Keratinocyte (primary cell): ENCODE measurements around the gene RNF207. TPM values are rescaled to one million over a fixed set of nuclear protein-coding genes. Genes with fewer than 3 reads are reported as not detected.

Experiments
- DNase-seq: peaks from one replicate; pipeline ENCODE4 v3.0.0-alpha.2; 2011; ENCODE audit warnings: low read depth, missing footprints, low spot score
- FAIRE-seq: peaks from 2 replicates; lab custom pipeline; 2011; peaks lifted over from hg19 to GRCh38; lab: Jason Lieb, UNC
- H2AFZ ChIP-seq: 2 replicates; pipeline ENCODE4 v1.6.0; 2012; ENCODE audit warnings: low read length, control low read depth, inconsistent platforms; ENCODE audit not compliant: control insufficient read depth
- H3K27ac ChIP-seq: 2 replicates; pipeline ENCODE4 v1.5.1; 2011; ENCODE audit warnings: low read length; ENCODE audit not compliant: control insufficient read depth, insufficient read depth
- H3K27me3 ChIP-seq: 3 replicates; pipeline ENCODE4 v1.6.0; 2011; ENCODE audit warnings: low read length; ENCODE audit not compliant: control insufficient read depth, insufficient read depth; ENCODE audit errors: extremely low read depth
- H3K36me3 ChIP-seq, 2 experiments: 2 replicates in 1 of 2; 3 replicates in 1 of 2; pipeline ENCODE4 v1.5.1; 2011; ENCODE audit warnings: low read length in 2 of 2, mild to moderate bottlenecking in 1 of 2; ENCODE audit not compliant: control insufficient read depth in 2 of 2, insufficient read depth in 2 of 2; ENCODE audit errors: extremely low read depth in 1 of 2
- H3K4me1 ChIP-seq: 3 replicates; pipeline ENCODE4 v1.5.1; 2011; ENCODE audit warnings: low read length; ENCODE audit not compliant: control insufficient read depth, insufficient read depth; ENCODE audit errors: extremely low read depth
- H3K4me2 ChIP-seq: 3 replicates; pipeline ENCODE4 v1.6.0; 2011; ENCODE audit warnings: low read depth, low read length; ENCODE audit not compliant: control insufficient read depth, insufficient read depth; ENCODE audit errors: extremely low read depth
- H3K4me3 ChIP-seq, 3 experiments: fragments of 200-600 bp in 1 of 3; sonication (generic) in 1 of 3; 2 replicates in 2 of 3; 3 replicates in 1 of 3; pipeline ENCODE4 v1.5.1; 2011 to 2016; ENCODE audit warnings: low read length in 3 of 3, mild to moderate bottlenecking in 3 of 3, control low read depth in 2 of 3, inconsistent platforms in 1 of 3, low read depth in 1 of 3, mixed read lengths in 1 of 3, mixed run types in 1 of 3, moderate library complexity in 1 of 3; ENCODE audit not compliant: control insufficient read depth in 2 of 3, insufficient read depth in 2 of 3; ENCODE audit errors: extremely low read depth in 1 of 3
- H3K79me2 ChIP-seq: 2 replicates; pipeline ENCODE4 v1.6.0; 2012; ENCODE audit warnings: low read length; ENCODE audit not compliant: control insufficient read depth, insufficient read depth
- H3K9ac ChIP-seq: 3 replicates; pipeline ENCODE4 v1.6.0; 2011; ENCODE audit warnings: low read length; ENCODE audit not compliant: control insufficient read depth, insufficient read depth; ENCODE audit errors: extremely low read depth
- H3K9me1 ChIP-seq: 3 replicates; pipeline ENCODE4 v1.6.0; 2011; ENCODE audit warnings: low read length; ENCODE audit not compliant: control insufficient read depth, insufficient read depth; ENCODE audit errors: extremely low read depth
- H3K9me3 ChIP-seq: 2 replicates; pipeline ENCODE4 v1.5.1; 2012; ENCODE audit warnings: low read depth, low read length; ENCODE audit not compliant: control insufficient read depth
- H4K20me1 ChIP-seq: 3 replicates; pipeline ENCODE4 v1.6.0; 2011; ENCODE audit warnings: low read length; ENCODE audit not compliant: control insufficient read depth, insufficient read depth; ENCODE audit errors: extremely low read depth
- EZH2 ChIP-seq: IDR thresholded peaks from one replicate; pipeline ENCODE4 v1.6.1; 2012; ENCODE audit warnings: inconsistent platforms, mild to moderate bottlenecking, low read length, moderate library complexity
- dilution Hi-C: fragments of 300-500 bp; cut with MboI; formaldehyde crosslinking; loops from one replicate; pipeline ENCODE4 v1.7.0; 2020; ENCODE audit warnings: low sequenced_read_pairs; ENCODE audit not compliant: extremely low pct_ligation_motif_present
- polyA plus RNA-seq, 5 experiments: library from polyadenylated mRNA; depleted of rRNA in 3 of 5; stranded (reverse) in 3 of 5; stranded (forward) in 1 of 5; unstranded in 1 of 5; fragments of >200 nt; gene quantifications; 1 replicate in 1 of 5; 2 replicates in 3 of 5; 3 replicates in 1 of 5; pipeline versions ENCODE4 v1.2.1 to v1.2.3, GENCODE V29; 2011 to 2012; ENCODE audit warnings: missing spikeins in 2 of 5, low read depth in 1 of 5, low replicate concordance in 1 of 5
- TF ChIP-seq, protein P1 (sequence below), 3 experiments: IDR thresholded peaks in 1 of 3; conservative IDR thresholded peaks in 1 of 3; optimal IDR thresholded peaks in 1 of 3; 2 replicates in 2 of 3; 3 replicates in 1 of 3; pipeline versions ENCODE3 to v1.5.1; 2011; ENCODE audit warnings: low read length in 3 of 3, mild to moderate bottlenecking in 3 of 3, moderate library complexity in 2 of 3, control low read depth in 1 of 3, inconsistent platforms in 1 of 3; ENCODE audit not compliant: insufficient read depth in 2 of 3; ENCODE audit errors: extremely low read depth in 1 of 3

RNF207 gene
- polyA plus RNA-seq, 1 donor (not counting 4 experiments of a cell fraction or from before 2014, with no cell fraction given) = 6.1 TPM

DNA sequence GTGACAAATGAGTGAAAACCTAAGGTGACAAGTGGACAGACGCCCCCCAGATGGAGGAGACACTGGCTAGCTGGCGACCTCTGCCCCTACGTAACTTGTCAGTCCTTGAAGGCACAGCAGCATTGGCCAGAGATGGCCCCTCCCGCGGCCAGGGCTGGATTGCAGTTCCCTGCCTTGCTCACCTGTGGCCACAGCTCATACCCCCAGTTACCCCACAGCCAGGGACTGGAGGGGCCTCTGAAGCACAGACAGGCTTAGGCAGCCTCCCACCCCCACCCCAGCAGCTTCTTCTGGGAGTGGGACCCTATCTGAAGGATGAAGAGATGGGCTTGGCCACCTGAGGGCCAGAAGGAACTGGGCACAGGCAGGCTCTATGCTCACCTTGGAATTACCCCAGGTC, 41.7 kb downstream of the RNF207 start:
- no peaks in the 10 kb centered on the region for H3K79me2 ChIP-seq
- H3K9ac ChIP-seq = no peak overlapping the region
- H3K4me3 ChIP-seq = no peak overlapping the region
- H3K9me3 ChIP-seq = no peaks in the 10 kb centered on the region
- peaks cover 9% of the 10 kb centered on the region for H3K4me1 ChIP-seq
- H3K27me3 ChIP-seq = peaks cover 38% of the 10 kb centered on the region
- no peak overlapping the region for H2AFZ ChIP-seq
- no peaks in the 10 kb centered on the region for H3K36me3 ChIP-seq
- FAIRE-seq = no peak
- TF ChIP-seq, protein P1, sequence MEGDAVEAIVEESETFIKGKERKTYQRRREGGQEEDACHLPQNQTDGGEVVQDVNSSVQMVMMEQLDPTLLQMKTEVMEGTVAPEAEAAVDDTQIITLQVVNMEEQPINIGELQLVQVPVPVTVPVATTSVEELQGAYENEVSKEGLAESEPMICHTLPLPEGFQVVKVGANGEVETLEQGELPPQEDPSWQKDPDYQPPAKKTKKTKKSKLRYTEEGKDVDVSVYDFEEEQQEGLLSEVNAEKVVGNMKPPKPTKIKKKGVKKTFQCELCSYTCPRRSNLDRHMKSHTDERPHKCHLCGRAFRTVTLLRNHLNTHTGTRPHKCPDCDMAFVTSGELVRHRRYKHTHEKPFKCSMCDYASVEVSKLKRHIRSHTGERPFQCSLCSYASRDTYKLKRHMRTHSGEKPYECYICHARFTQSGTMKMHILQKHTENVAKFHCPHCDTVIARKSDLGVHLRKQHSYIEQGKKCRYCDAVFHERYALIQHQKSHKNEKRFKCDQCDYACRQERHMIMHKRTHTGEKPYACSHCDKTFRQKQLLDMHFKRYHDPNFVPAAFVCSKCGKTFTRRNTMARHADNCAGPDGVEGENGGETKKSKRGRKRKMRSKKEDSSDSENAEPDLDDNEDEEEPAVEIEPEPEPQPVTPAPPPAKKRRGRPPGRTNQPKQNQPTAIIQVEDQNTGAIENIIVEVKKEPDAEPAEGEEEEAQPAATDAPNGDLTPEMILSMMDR (optimal IDR thresholded peaks at IDR 0.05 in 1 of 3, IDR thresholded peaks at IDR 0.05 in 1 of 3, conservative IDR thresholded peaks at IDR 0.05 in 1 of 3; ENCODE audit: extremely low read depth in 1 of 3, insufficient read depth in 2 of 3, low read length in 3 of 3) = no peak
- no peak for TF ChIP-seq EZH2
- dilution Hi-C loops = no loop called here
- H3K27ac ChIP-seq = no peak overlapping the region
- peaks cover 9% of the 10 kb centered on the region for H4K20me1 ChIP-seq
- no peak for DNase-seq
- H3K4me2 ChIP-seq = no peak overlapping the region
- no peaks in the 10 kb centered on the region for H3K9me1 ChIP-seq

DNA sequence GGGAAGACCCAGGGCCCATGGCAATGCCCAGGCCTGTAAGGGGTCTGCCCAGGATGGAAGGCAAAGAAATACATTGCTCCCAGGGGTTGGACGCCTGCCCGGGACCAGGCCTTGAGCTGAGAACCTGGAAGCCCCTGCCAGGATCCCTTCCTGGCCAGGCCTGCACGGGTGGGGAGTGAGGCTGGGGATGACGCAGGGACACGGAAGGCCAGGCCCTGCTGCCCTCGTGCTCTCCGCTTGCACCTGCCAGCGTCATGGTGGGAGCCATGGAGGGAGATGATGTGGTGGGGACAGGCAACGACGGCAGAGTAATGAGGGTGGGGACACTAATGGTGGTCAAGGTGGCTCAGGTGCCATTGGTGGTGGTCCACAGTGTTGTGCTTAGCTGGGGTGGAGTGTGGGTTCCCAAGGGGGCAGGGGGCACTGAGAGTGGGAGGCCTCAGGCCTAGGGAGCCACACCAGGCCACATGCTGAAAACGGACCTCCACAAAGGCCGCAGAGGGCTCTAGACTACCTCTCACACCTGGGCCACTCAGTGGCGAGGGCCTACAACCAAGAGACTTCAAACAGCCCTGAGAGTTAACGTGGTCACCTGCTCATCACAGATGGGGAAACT, 42.4 kb downstream of the RNF207 start:
- FAIRE-seq = no peak
- H3K9me1 ChIP-seq = no peaks in the 10 kb centered on the region
- no peaks in the 10 kb centered on the region for H3K9me3 ChIP-seq
- peaks cover 9% of the 10 kb centered on the region for H3K4me1 ChIP-seq
- no peak overlapping the region for H3K4me3 ChIP-seq
- no peak overlapping the region for H3K9ac ChIP-seq
- no peak for TF ChIP-seq EZH2
- TF ChIP-seq, protein P1 (optimal IDR thresholded peaks at IDR 0.05 in 1 of 3, IDR thresholded peaks at IDR 0.05 in 1 of 3, conservative IDR thresholded peaks at IDR 0.05 in 1 of 3; ENCODE audit: extremely low read depth in 1 of 3, insufficient read depth in 2 of 3, low read length in 3 of 3) = no peak
- no peak overlapping the region for H3K27ac ChIP-seq
- peaks cover 32% of the 10 kb centered on the region for H3K27me3 ChIP-seq
- H2AFZ ChIP-seq = no peak overlapping the region
- no peak overlapping the region for H3K4me2 ChIP-seq
- no peak for DNase-seq
- H4K20me1 ChIP-seq = peaks cover 9% of the 10 kb centered on the region
- dilution Hi-C loops = no loop called here
- peaks cover 0 to under 1% of the 10 kb centered on the region in 2 experiments for H3K36me3 ChIP-seq
- no peaks in the 10 kb centered on the region for H3K79me2 ChIP-seq
